22Rv1 (cell line): ENCODE measurements around the gene SOD3.

Source experiments
- ZFX ChIP-seq: fragments of 450-650 bp; IDR thresholded peaks from 2 replicates; pipeline ENCODE4 v1.6.1; 2017; ENCODE audit warnings: antibody characterized with exemption, borderline replicate concordance
- TF ChIP-seq, protein P1 (sequence below): fragments of 450-650 bp; IDR thresholded peaks from 2 replicates; pipeline ENCODE4 v1.5.1; 2017; ENCODE audit warnings: mild to moderate bottlenecking

- TF ChIP-seq, protein P1, sequence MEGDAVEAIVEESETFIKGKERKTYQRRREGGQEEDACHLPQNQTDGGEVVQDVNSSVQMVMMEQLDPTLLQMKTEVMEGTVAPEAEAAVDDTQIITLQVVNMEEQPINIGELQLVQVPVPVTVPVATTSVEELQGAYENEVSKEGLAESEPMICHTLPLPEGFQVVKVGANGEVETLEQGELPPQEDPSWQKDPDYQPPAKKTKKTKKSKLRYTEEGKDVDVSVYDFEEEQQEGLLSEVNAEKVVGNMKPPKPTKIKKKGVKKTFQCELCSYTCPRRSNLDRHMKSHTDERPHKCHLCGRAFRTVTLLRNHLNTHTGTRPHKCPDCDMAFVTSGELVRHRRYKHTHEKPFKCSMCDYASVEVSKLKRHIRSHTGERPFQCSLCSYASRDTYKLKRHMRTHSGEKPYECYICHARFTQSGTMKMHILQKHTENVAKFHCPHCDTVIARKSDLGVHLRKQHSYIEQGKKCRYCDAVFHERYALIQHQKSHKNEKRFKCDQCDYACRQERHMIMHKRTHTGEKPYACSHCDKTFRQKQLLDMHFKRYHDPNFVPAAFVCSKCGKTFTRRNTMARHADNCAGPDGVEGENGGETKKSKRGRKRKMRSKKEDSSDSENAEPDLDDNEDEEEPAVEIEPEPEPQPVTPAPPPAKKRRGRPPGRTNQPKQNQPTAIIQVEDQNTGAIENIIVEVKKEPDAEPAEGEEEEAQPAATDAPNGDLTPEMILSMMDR = no peak
- no peak for TF ChIP-seq ZFX
These were observed 25.2 kb downstream of the SOD3 start for GRCh38 chr4:24820541-24820940.
